Measurements from ENCODE around the gene ADAT3. TPM values are rescaled to one million over a fixed set of nuclear protein-coding genes. Genes with fewer than 3 reads are reported as not detected.
A peak's percentile ranks its signal among the peaks of the same experiment; 100 is the strongest.
"Not testable (repeated sequence)": the region's sequence is repeated elsewhere in the genome, so short reads cannot be mapped to it uniquely, and the experiment has no call there.

ADAT3 gene
- total and polyA plus RNA-seq, 8 donors, result 1.3 to 9.4 (median 2.9) TPM

- DNase-seq (no peak), ATAC-seq (peak; percentile 16)
- intact Hi-C loops (cut with DNase I), result no loop called here
- Histone ChIP-seq H3K27ac (peak overlapping the region; percentile 82 to 92), H3K9me3 (no peaks in the 10 kb centered on the region), H3K36me3 (peaks cover 0 to 16% of the 10 kb centered on the region in 2 donors), H3K27me3 (no peaks in the 10 kb centered on the region), H3K4me1 (peaks cover 14 to 51% of the 10 kb centered on the region in 2 donors), H3K4me3 (peak overlapping the region; percentile 73 to 86)
- no peak for TF ChIP-seq CTCF (IDR thresholded peaks at IDR 0.05)
These were observed 20.9 kb upstream of the ADAT3 start for GRCh38 chr19:1884291-1884718.

DNA sequence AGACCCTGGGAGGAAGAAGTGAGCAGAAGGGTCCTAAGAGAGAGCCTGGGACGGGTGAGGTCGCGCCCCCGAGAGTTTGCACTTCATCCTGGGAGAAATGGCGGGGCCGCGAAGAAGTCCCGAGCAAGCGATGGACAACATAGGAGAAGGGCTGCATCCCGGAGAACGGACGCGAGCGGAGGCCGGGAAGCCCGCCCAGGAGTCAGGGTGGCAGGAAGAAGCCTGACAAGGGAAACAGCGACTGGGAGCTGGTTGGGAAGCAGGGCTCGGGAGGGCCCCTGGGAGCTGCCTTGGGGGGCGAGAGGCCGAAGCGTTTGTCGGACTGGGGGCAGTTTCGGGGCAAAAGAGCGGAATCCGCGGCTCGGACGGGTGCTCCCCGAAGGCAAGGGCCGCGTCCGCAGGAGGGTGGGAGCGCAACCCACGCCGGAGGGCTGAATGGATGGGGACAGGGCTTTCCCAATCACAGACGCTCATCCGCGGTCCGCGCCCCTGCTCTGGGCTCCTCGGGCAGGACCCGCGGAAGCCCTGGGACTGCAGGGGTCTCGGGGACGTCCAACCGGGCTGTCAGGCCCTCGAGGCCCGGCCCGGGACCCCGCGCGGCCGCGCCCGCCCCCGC is 20.4 kb upstream of the ADAT3 start:
- peak; percentile 8 for ATAC-seq
- Histone ChIP-seq H3K36me3 (peaks cover 0 to 14% of the 10 kb centered on the region in 2 donors), H3K27me3 (no peaks in the 10 kb centered on the region), H3K4me3 (peak overlapping the region; percentile 73 to 86), H3K9me3 (no peaks in the 10 kb centered on the region), H3K4me1 (peaks cover 14 to 51% of the 10 kb centered on the region in 2 donors), H3K27ac (peak overlapping the region; percentile 82 to 92)
- no peak for TF ChIP-seq CTCF (IDR thresholded peaks at IDR 0.05)
- peak in 1 of 4 donors; percentile 84 for DNase-seq
- intact Hi-C loops (cut with DNase I), result no loop called here

DNA sequence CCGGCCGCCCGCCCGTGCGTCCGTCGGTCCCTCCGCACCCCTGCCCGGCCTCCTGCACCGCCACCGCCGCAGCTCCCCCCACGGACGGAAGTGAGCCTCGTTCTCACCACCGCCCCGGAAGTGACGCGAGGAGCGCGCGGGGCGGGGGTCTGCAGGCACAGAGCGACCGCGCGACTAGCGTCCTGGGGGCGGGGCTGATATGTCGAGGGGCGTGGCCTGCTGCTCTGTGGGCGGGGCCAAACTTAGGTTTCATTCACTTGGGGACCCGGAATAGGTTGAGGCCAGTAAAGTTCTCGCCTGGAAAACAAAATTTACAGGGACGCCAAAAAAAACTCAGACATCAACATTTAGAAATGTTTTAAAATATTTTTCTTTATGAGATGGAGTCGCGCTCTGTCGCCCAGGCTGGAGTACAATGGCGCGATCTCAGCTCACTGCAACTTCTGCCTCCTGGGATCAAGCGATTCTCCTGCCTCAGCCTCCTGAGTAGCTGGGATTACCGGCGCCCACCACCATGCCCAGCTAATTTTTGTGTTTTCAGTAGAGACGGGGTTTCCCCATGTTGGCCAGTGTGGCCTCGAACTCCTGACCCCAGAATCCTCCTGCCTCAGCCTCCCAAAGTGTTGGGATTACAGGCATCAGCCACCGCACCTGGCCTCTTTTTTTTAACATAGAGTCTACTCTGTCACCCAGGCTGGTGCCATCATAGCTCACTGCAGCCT is 19.6 kb upstream of the ADAT3 start, which contains the start of gene ABHD17A:
Gene ABHD17A, minus strand, starts transcription at position 99 of the 722 bp plus-strand sequence. CDS start 3,930 bp downstream, outside the sequence.
- Histone ChIP-seq H3K4me3 (peak within 1 kb of the TSS; percentile 73 to 86), H3K27ac (peak within 1 kb of the TSS; percentile 82 to 92), H3K4me1 (peaks cover 14 to 44% of the 10 kb centered on the region in 2 donors)
- ATAC-seq (peak; percentile 97), DNase-seq (peak; percentile 90 to 97 (median 95))
- H3K9me3 ChIP-seq; H3K36me3 ChIP-seq; H3K27me3 ChIP-seq; intact Hi-C loops (cut with DNase I): not testable (repeated sequence)

- peaks cover 14 to 36% of the 10 kb centered on the region in 2 donors for H3K4me1 ChIP-seq
- H3K27me3 ChIP-seq; ATAC-seq; intact Hi-C loops (cut with DNase I); H3K36me3 ChIP-seq; H3K4me3 ChIP-seq; H3K27ac ChIP-seq; H3K9me3 ChIP-seq; DNase-seq: not testable (repeated sequence)
These were observed 18.8 kb upstream of the ADAT3 start for GRCh38 chr19:1886360-1886759.

GRCh38 chr19:1888385-1888784 is 16.8 kb upstream of the ADAT3 start:
- no peak for ATAC-seq
- no peak for TF ChIP-seq CTCF (IDR thresholded peaks at IDR 0.05)
- intact Hi-C loops (cut with DNase I), result no loop called here
- H3K9me3 ChIP-seq, result no peaks in the 10 kb centered on the region
- DNase-seq, result no peak
- H3K4me3 ChIP-seq, result no peak overlapping the region
- H3K27ac ChIP-seq, result no peak overlapping the region
- peaks cover 8 to 17% of the 10 kb centered on the region in 2 donors for H3K4me1 ChIP-seq
- H3K27me3 ChIP-seq, result no peaks in the 10 kb centered on the region
- no peaks in the 10 kb centered on the region for H3K36me3 ChIP-seq

DNA sequence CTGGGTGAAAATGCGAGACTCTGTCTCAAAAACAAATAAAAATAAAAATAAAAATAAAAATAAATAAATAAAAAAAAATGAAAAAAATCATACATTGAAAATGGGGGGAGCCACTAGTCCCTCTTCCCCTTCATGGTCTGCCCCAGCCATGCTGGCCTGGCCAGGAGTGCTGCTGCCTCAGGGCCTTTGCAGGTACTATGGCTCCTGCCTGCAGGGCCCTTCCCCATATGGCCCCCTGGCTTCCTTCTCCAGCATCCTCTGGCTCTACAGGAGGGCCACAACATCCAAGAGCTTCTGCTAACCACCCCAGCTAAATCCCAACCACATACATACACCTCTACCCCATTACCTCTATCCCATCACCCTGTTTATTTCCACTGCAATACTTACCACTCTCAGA is 15.3 kb upstream of the ADAT3 start:
- no peak for TF ChIP-seq CTCF (IDR thresholded peaks at IDR 0.05)
- no peaks in the 10 kb centered on the region for H3K9me3 ChIP-seq
- no peak for DNase-seq
- no peak for ATAC-seq
- no peak overlapping the region for H3K4me3 ChIP-seq
- no peak overlapping the region for H3K27ac ChIP-seq
- intact Hi-C loops (cut with DNase I), result no loop called here
- no peaks in the 10 kb centered on the region for H3K36me3 ChIP-seq
- no peaks in the 10 kb centered on the region for H3K27me3 ChIP-seq
- H3K4me1 ChIP-seq, result peaks cover 0 to 10% of the 10 kb centered on the region in 2 donors

All from left lung (tissue), 10 donors.